Fibroblast of skin of left quadriceps (primary cell): ENCODE data around the gene PARP14.
"Not testable (repeated sequence)": the region's sequence is repeated elsewhere in the genome, so short reads cannot be mapped to it uniquely, and the experiment has no call there.

Source experiments
- DNase-seq, 2 experiments: peaks; one replicate each; pipeline ENCODE4 v3.0.0-alpha.2; 2013; ENCODE audit warnings: low read depth in 2 of 2

Gene PARP14

DNA sequence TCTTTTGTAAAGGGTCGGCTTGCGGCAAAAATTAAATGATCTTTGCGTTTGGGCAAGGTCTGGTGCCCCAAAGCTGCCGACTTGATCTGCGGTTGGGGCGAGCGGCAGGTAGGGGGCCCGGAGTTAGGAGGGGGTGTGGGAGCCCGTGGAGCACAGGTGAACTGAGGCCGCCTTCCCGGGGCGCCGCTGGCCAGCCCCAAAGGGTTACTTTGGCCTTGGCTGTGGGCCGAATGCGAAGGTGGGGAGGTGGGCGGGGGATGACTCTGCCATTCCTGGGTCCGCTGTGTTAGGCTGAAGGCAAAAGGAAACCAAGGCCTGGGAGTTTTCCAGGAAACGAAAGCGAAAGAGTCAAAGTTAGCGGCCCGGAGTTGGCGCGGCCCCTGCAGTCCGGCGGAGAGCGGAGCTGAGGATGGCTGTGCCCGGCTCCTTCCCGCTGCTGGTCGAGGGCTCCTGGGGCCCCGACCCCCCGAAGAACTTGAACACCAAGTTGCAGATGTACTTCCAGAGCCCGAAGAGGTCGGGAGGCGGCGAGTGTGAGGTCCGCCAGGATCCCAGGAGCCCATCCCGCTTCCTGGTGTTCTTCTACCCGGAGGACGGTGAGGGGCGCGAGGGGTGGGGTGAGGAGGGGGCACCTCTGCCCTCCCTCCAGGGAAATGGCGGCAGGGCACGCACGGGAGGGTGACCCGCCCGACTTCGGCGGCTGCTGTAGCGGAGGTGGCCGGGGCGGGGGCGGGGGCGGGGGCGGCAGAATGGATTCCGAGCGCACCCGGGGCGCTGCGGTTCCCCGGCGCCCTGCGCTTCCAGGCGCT, at the start of gene PARP14:
Gene PARP14 (plus strand): TSS at position 365 of the 809 bp plus-strand sequence. CDS start 45 bp downstream, at position 410.
- peak; percentile 22 to 42 for DNase-seq

- DNase-seq, result peak; percentile 5 to 8
These were observed 44.9 kb upstream of the PARP14 start for GRCh38 chr3:122635789-122636188.

GRCh38 chr3:122636697-122637096, 43.9 kb upstream of the PARP14 start:
- DNase-seq, result no peak

GRCh38 chr3:122640437-122640999, 40.1 kb upstream of the PARP14 start:
- DNase-seq, result no peak

DNA sequence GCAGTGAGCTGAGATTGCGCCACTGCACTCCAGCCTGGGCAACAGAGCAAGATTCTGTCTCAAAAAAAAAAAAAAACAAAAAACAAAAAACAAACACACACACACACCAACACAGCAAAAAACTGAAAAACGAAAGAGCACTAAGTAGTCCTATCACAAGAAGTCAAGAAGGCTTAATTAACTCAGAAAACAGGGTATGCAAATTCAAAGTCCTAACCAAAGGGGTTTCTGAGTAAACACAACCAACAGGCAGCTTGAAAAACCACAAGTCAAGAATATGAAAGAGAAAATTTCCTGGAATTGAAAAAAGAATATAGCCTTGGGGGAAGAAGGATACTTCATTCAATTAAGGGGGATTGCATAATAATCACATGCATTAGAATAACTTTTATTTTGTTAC, 37.7 kb upstream of the PARP14 start:
- no peak for DNase-seq

GRCh38 chr3:122646146-122646988, 34.3 kb upstream of the PARP14 start:
- DNase-seq, result no peak

- not testable (repeated sequence) for DNase-seq
These were observed 29.3 kb upstream of the PARP14 start for GRCh38 chr3:122651233-122651907.

DNA sequence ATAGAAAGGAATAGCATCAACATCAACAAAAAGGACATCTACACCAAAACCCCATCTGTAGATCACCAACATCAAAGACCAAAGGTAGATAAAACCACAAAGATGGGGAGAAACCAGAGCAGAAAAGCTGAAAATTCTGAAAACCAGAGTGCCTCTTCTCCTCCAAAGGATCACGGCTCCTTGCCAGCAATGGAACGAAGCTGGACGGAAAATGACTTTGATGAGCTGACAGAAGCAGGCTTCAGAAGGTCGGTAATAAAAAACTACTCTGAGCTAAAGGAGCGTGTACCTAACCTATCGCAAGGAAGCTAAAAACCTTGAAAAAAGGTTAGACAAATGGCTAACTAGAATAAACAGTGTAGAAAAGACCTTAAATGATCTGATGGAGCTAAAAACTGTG, 28.7 kb upstream of the PARP14 start:
- not testable (repeated sequence) for DNase-seq

GRCh38 chr3:122658336-122658735, 22.3 kb upstream of the PARP14 start:
- DNase-seq, result not testable (repeated sequence)

DNA sequence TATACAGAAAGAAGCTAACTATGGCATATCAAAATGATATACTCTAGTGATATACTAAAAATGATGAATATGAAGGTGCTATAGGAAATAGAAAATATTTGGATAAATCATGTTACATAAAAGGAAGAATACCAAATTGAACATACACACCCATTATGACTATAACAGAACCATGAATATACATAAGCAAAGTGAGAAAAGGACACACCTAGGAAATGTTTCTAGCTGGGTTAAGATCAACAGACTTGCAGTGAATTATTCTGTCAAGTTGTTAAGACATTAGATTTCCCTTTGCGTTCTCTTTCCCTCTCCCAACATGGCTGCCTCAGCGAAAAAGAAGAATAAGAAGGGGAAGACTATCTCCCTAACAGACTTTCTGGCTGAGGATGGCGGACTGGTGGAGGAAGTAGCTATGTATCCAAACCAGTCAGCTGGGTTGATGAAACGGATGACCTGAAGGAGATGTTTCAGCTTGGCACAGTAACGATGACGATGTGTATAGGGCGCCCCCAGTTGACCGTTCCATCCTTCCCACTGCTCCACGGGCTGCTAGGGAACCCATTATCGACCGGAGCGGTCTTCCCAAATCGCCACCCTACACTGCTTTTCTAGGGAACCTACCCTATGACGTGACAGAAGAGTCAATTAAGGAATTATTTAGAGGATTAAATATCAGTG, 20.2 kb upstream of the PARP14 start:
- DNase-seq, result no peak

DNA sequence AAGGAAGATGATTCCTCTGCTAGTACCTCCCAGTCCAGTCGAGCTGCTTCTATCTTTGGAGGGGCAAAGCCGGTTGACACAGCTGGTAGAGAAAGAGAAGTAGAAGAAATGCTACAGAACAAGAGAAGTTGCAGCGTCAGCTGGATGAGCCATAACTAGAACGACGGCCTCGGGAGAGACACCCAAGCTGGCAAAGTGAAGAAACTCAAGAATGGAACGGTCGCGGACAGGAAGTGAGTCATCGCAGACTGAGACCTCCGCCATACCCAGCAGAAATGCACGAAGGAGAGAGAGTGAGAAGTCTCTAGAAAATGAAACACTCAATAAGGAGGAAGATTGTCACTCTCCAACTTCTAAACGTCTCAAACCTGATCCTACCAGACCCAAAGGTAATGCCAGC, 19.0 kb upstream of the PARP14 start:
- DNase-seq, result no peak

GRCh38 chr3:122662505-122662904, 18.1 kb upstream of the PARP14 start:
- no peak for DNase-seq

DNA sequence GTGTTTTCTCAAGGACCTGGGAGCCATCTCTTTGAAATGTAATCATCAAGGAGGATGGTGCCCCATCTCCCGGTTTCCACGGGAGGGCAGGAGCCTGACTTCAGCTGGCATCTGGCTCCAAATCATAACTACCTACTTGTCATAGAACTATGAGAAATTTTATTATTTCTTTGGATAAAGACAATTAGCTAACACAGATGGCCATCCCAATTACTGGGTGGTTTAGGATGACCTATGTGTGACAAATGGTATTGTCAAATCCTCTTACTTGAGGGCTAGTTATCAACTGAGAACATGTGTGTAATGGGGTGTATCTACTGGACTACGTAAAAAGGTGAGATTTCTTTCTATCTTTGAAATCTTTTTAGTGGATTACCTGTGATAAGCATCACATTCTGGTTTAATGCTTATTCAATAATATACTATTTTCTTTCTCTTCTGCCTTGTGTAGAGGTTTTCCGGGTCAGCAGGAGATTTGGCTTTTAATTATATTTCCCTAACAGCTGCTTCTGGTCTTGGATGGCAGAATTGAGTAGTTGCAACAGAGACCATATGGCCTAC, 15.3 kb upstream of the PARP14 start:
- DNase-seq, result no peak

DNA sequence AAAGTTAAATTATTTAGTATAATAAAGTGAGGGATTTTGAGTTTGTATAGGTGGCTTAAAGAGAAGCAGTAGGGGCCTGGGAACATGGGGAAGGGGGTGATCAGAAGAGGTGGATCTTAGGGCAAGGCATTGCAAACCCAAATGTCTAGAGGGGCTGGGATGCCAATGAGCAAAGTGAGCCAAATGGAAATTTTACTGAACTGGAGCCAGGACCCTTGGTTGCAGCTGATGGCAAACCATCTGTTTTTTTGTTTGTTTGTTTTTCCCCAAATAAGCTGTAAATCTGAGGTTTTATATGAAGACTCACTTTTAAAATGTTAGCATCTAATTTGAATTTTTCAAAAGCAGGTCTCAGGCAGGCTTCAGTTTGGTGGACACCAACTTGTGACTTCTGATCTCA, 14.8 kb upstream of the PARP14 start:
- no peak for DNase-seq

GRCh38 chr3:122668930-122669730, 11.5 kb upstream of the PARP14 start:
- peak; percentile 71 to 75 for DNase-seq

DNA sequence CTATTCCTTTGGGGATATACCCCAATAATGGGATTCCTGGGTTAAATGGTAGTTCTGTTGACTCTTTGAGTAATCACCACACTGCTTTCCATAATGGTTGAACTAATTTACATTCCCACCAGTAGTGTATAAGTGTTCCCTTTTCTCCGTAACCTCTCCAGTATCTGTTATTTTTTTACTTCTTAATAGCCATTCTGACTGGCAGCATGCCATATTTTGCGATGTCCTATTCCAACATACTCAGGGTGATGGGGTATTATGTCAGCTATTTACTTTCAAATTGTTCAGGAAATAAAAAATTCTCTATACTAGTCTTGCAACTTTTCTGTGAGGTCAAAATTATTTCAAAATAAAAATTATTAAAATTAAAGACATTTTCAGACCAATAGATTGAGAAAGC, 9.1 kb upstream of the PARP14 start:
- DNase-seq, result no peak

DNA sequence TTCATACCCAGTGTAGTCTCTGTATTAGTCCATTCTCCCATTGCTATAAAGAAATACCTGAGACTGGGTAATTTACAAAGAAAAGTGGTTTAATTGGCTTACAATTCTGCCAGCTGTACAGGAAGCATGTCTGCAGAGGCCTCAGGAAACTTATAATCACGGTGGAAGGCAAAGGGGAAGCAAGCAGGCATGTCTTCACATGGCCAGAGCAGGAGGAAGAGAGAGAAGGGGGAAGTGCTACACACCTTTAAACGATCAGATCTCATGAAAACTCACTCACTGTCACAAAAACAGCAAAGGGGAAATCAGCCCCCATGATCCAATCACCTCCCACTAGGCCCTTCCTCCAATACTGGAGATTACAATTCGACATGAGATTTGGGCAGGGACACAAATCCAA, 6.3 kb upstream of the PARP14 start:
- no peak for DNase-seq

- no peak for DNase-seq
These were observed 3.9 kb upstream of the PARP14 start for GRCh38 chr3:122676759-122677158.

- no peak for DNase-seq
These were observed 3.4 kb upstream of the PARP14 start for GRCh38 chr3:122677216-122677615.

- no peak for DNase-seq
These were observed 2.1 kb upstream of the PARP14 start for GRCh38 chr3:122678506-122678905.
